GM12865 (cell line): ENCODE measurements around the gene ADAMTS1.
"Not testable (repeated sequence)": the region's sequence is repeated elsewhere in the genome, so short reads cannot be mapped to it uniquely, and the experiment has no call there.

Experiments used
- DNase-seq: peaks from one replicate; pipeline ENCODE4 v3.0.0; 2010; ENCODE audit warnings: low read depth
- H3K4me3 ChIP-seq: 2 replicates; pipeline ENCODE4 v1.5.1; 2011; ENCODE audit warnings: mild to moderate bottlenecking, low read depth, low read length, control low read depth
- TF ChIP-seq, protein P1 (sequence below): IDR thresholded peaks from 2 replicates; pipeline ENCODE4 v1.5.1; 2011; ENCODE audit warnings: low read length, control low read depth, low read depth, inconsistent platforms; ENCODE audit not compliant: insufficient read depth; ENCODE audit errors: missing control alignments

ADAMTS1 gene

DNA sequence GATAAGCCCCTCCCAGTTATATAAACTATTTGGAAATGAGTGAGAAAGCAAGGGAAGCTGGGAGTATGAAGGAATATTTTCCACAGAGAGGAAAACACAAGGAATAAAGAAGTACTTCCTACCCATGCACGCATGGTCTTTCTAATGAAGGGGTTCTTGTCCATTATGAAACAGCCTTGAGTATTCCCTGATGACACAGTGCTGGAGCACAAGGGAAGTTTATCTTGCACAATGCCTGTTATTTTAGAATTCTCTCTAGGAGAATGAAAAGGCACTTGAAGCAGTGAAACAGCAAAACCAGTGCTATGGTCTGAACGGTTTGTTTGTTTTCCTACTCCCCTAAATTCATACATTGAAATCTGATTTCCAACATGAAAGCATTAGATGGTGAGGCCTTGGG lies 38.6 kb upstream of the ADAMTS1 start:
- no peak for DNase-seq
- H3K4me3 ChIP-seq, result no peak overlapping the region
- TF ChIP-seq, protein P1, sequence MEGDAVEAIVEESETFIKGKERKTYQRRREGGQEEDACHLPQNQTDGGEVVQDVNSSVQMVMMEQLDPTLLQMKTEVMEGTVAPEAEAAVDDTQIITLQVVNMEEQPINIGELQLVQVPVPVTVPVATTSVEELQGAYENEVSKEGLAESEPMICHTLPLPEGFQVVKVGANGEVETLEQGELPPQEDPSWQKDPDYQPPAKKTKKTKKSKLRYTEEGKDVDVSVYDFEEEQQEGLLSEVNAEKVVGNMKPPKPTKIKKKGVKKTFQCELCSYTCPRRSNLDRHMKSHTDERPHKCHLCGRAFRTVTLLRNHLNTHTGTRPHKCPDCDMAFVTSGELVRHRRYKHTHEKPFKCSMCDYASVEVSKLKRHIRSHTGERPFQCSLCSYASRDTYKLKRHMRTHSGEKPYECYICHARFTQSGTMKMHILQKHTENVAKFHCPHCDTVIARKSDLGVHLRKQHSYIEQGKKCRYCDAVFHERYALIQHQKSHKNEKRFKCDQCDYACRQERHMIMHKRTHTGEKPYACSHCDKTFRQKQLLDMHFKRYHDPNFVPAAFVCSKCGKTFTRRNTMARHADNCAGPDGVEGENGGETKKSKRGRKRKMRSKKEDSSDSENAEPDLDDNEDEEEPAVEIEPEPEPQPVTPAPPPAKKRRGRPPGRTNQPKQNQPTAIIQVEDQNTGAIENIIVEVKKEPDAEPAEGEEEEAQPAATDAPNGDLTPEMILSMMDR, result no peak

DNA sequence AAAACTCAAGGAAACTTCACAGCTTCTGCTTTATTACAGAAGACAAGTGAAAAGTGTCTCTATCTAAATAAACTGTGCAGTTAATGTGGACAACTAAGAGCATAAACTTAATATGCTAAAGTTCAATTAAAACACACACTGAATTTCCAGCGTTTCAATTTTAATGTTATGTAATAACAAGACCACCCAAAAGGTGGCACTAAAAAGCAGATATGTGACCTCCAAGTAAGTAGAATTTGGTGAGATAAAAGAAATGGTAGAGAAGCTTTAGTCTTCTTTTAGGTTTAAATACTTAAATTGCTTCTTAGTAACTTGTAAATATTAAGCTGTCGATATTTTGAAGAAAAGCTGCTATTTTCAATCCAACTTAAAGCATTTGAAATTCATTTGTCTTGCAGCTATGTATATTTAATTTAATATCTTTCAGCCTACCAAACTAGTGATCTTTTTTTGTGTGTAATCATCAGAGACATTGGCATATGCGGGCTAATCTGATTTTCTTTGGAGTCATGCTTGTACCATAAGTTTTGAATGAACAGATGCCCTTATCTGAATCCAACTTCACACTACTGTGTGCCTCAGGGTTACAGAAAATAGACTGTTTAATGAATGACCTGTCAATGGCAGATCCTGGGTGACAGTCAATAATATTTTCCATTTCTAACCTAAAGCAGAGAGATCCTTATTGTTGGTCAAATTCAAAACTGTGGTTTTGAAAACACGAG lies 36.5 kb upstream of the ADAMTS1 start:
- DNase-seq, result peak; percentile 9
- no peak overlapping the region for H3K4me3 ChIP-seq
- TF ChIP-seq, protein P1, result no peak

DNA sequence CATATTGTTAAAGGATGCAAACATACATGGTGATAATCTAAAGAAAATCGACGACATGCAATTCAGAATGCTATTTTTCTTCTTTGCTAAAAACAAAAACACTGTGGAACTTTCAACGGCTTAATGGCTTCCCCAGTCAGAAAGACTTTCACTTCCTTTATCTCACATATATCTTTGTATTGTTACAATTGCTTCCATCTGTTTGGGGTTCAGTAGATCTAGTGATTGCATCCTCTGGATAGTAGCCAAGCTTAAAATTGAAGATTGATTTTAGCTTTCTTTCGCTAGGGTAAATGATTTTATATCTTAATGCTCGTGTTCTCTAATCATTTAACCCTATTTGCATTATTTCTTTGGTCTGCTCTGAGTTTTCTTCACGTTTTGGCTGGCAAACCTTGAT lies 31.8 kb upstream of the ADAMTS1 start:
- no peak overlapping the region for H3K4me3 ChIP-seq
- TF ChIP-seq, protein P1, result no peak
- DNase-seq, result no peak

DNA sequence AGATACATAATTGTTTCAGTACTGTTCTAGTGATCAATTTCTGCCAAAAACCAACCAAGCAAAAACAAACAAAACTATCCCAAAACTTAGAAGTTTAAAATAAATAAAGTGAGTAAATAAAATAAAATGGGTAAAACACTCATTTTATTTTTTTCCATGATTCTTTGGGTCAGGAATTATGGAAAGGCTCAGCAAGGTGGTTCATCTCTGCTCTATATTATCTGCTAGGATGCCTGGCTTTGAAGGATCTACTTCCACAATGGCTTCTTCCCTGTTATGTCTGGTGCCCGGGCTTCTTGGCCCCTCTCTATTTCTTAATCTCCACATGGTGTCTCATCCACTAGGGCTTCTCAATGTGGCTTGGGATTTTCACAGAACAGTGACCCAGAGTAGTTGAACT lies 29.1 kb upstream of the ADAMTS1 start:
- H3K4me3 ChIP-seq, result no peak overlapping the region
- no peak for DNase-seq
- TF ChIP-seq, protein P1, result no peak

DNA sequence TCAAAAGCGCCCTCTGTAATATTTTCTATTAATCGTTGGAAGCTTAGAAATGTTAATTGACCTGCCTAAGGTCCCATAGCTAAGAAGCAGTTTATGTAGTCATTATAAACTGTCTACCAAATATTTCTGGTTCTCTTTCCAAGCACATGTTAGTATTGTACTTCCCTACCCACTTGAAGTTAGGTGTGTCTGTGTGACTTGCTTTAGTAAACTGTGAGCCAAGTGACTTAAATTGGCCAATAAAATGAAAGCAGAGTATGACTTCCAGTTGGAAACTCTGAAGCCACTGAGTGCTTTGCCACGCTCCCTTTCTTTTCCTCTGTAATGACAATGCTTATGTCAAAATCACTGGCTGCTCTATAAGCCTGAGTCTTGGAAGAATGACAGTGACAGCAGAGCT lies 20.6 kb upstream of the ADAMTS1 start:
- H3K4me3 ChIP-seq, result no peak overlapping the region
- TF ChIP-seq, protein P1, result no peak
- no peak for DNase-seq

DNA sequence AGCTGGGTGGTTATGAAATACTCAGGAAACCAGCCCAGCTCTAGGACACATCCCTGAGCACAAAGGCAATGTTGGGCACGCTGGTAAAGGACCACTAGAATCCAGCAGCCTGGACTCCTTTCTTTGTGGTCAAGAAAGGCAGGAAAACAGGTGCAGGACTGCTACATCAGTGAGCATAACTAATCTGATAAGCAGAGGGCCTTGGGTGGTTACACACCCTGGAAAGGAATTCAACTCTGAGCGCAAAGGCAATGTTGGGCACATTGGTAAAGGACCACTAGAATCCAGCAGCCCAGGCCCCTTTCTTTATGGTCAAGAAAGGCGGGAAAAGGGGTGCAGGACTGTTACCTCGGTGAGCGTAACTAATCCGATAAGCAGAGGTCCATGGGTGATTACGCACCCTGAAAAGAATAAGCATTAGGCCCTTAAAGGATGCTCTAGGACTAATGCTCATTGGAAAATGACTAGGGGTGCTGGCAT lies 11.7 kb upstream of the ADAMTS1 start:
- not testable (repeated sequence) for H3K4me3 ChIP-seq, DNase-seq

DNA sequence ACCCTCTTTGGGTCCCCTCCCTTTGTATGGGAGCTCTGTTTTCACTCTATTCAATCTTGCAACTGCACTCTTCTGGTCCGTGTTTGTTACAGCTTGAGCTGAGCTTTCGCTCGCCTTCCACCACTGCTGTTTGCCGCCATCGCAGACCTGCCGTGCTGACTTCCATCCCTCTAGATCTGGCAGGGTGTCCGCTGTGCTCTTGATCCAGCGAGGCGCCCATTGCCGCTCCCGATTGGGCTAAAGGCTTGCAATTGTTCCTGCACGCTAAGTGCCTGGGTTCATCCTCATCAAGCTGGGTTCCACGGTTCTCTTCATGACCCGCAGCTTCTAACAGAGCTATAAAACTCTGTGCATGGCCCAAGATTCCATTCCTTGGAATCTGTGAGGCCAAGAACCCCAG lies 9.5 kb upstream of the ADAMTS1 start:
- H3K4me3 ChIP-seq, DNase-seq: not testable (repeated sequence)

DNA sequence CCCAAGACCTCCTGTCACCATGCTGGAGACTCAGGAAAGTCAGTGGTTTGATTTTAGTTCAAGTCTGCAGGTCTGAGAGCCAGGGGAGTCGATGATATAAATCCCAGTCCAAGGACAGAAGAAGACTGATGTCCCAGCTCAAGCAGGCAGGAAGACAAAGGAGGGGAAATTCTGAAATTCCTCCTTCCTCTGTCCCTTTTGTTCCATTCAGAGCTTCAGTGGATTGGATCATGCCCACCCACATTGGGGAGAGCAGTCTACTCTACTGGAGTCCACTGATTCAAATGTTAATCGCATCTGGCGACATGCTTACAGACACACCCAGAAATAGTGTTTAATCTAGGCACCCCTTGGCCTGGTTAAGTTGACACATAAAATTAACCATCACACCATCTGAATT lies 7.2 kb upstream of the ADAMTS1 start:
- no peak overlapping the region for H3K4me3 ChIP-seq
- DNase-seq, result no peak
- TF ChIP-seq, protein P1, result no peak
